HG03342 (cell line): ENCODE measurements around the gene ATP1A1.
A peak's percentile ranks its signal among the peaks of the same experiment; 100 is the strongest.

Source experiments
- ATAC-seq: cut with Tn5 transposase; IDR thresholded peaks from one replicate; pipeline ENCODE4 v1.9.1; 2021; ENCODE audit warnings: mild to moderate bottlenecking, moderate library complexity; ENCODE audit not compliant: unreplicated experiment

ATP1A1 gene

DNA sequence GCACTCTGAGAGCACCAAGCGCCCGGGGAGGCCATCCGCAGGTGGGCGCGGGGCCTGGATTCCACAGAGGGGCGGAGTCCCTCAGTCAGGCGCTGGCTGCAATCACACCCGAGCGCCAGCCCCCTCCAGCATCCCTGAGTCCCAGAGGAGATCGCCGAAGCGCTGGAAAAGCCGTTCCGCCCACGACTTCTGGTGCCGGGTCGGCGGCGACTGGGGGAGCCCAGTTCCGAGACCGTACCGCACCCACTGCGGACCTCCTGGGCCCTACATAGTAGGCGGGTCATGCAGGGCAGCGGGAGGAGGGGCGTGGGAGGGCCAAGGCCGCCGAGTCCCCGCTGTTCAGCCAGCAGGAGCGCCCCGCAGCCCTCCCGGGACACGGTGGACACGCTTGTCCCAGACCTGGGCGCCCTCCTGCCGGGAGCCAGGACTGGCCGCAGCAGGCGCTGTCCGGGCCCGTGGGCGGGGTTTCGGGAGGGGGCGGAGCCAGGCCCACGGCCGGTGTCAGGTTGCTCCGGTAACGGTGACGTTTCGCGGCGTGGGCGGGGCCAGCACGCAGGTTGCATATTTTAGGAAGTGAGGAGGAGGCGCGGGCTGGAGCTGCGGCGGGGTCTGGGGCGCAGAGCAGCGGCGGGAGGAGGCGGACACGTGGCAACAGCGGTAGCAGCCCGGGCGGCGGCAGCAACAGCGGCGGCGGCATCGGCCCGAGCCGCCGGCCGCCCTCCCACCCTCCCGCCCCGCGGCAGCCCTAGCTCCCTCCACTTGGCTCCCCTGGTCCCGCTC lies at the start of gene ATP1A1:
TSS of gene ATP1A1 (plus strand) at position 594 of the 780 bp plus-strand sequence. CDS start 268 bp downstream, outside the sequence.
- ATAC-seq: peak; percentile 71

DNA sequence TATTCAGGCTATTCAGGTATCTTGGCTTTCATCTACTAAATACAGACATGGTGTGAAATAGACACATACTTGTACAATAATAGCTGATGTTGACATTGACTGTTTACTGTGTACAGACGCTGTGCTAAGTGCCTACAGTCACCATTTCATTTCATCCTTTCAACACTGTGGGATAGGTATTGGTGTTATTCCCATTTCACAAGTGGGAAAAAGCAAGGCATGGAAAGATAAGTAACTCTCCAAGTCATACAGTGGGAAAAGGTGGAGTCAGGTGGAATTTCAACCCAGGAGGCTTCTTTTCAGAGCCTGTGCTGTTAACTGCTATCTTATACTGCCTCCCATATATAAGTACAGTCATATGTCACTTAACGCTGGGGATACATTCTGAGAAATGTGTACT lies 49.6 kb upstream of the ATP1A1 start:
- ATAC-seq: no peak

DNA sequence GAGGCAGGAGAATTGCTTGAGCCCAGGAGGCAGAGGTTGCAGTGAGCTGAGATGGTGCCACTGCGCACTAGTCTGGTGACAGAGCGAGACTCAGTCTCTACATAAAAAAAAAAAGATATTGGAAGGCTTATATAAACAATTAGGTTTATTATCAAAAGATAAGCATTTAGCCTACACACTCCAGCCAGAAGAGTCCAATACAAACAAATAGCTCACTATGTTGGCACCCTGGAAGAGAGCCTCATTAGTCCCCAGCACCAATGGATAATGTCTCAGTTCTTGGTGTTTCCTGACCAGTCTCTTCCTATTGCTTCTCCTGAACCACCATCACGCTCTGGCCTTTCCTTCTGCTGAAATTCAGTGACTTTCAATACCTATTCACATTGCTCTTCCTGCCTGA lies 48.6 kb upstream of the ATP1A1 start:
- ATAC-seq: no peak

DNA sequence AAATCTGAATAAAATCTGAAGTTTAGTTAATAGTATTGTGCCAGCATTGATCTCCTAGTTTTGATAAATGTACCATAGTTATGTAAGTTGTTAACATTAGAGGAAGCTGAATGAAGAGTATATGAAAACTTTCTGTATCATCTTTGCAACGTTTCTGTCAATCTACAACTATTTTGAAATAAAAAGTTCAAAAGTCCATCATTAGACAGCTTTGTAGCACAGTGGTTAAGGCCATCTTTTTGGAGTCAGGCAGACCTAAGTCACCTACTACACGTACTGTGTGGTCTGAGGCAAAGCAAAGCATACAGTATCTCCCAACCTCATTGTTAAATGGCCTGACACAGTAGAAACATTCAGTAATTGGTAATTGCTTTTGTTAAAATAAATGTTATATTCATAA lies 47.9 kb upstream of the ATP1A1 start:
- ATAC-seq: no peak

DNA sequence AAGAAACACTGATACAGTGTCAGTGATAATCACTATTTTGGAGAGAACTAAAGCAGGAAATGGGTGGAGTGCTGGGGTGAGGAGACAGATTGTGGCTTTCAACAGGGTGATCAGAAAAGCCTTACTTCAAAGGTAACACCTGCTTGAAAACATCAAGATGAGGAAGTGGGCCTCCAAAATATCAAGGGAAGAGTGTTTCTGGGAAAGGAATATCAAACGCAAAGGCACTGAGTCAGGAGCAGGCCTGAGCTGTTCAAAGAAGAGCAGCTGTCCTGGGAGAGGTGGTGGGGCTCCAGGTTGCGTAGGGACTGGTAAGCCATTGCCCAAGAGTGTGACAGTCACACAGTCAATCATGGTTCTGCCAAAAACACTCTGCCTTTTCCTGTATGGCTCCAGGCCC lies 47.1 kb upstream of the ATP1A1 start:
- ATAC-seq: no peak

DNA sequence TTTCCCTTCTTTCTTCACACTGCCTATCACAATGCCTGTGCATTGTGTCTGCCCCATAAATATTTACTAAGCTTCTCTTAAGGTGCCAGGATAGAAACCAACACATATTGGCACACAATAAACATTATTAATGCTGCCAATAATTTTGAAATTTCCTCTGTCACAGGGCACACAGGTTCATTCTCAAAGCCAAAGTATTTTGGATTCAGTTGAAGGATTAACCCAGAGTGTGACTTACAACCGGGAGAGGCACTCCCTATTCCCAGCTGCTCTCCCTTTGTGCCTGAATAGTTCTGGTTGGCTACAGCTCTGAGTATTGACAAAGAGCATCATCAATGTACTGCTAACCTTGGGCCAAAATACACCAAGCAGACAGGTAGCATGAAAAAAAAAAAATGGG lies 46.6 kb upstream of the ATP1A1 start:
- no peak for ATAC-seq

DNA sequence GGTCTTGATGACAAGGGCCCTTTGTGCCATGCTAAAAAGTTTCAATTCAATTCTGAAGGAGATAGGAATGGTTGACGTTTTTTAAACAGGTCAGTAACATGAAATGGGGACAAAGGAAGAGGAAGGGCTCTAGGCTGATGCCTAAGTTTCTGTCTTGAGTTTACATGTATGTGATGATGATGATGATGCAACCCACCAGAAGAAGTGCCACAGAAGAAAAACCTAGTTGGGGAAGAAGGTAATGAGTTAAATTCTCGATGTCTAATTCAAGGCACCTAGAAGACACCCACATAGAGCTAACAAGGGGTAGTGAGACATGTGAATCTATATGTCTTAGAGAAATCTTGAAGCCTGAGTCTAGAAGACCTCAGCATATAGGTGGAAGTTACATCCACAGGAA lies 44.4 kb upstream of the ATP1A1 start:
- no peak for ATAC-seq

DNA sequence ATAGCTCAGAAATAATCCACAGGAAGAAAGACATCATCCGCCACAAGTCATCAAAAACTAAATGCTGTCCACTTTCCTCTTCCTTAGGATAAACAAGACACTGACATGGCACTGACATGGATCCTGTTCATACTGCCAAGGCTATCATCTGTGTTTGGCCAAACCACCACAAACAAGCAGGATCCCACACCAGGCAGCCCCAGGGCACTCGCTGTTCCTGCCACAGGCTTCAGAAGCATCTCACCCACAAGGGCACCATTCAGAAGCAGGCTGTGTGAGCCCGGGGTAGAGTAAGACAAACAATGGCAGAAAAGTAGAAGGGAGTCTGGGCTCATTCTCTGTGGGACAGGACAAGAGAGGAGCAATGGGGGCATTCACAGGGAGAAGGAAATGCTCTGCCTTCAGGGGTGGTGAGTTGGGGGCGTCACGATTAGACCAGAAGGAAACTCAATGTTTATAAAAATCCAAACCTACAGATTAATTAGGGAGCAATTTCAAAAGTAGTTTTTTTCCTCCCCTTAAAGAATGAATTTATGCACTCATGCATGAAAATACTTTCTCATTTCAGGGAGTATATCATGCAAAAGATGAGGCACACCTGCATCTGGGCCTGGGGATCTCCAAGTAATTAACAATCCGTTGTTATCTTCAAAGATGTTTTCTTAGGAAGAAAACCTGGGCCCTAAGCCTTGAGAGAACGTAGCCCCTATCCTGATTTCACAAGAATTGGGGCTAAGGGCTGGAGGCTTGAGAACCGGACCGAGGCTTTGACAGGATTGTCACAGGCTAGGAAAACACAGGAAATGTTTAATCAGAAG lies 43.3 kb upstream of the ATP1A1 start:
- ATAC-seq: no peak

DNA sequence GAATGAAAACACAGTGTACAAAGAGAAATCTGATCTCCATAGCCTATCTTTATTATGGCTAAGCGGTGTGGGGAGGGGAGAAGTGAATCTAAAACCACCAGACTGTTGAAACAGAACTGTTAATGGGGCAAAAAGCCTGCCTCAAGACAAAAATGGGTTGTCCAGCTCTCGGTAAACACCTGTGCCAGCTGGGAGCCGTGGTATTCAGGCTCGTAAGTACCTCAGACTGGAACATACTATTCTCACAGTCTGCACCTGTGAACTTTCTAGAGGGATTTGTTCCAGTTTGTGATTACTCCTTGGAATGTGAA lies 42.7 kb upstream of the ATP1A1 start:
- no peak for ATAC-seq

DNA sequence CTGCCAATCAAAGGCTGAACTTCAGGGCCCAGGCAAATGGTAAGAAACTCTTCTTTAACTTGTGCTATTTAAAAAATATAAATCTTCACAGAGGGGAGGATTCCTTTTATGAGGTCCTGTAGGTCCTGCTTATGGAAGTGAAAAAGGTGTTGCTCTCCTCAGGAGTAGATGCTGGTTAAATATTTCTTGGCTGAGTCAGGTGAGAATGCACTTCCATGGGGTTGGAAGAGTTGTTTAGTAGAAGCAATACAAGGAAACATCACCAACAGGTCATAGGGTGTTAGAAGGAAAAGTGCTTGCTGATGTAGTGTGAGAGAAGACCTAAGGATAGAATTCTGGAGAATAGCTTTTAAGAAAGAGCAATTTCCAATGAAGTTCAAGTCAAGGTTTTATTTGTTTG lies 42.2 kb upstream of the ATP1A1 start:
- no peak for ATAC-seq

DNA sequence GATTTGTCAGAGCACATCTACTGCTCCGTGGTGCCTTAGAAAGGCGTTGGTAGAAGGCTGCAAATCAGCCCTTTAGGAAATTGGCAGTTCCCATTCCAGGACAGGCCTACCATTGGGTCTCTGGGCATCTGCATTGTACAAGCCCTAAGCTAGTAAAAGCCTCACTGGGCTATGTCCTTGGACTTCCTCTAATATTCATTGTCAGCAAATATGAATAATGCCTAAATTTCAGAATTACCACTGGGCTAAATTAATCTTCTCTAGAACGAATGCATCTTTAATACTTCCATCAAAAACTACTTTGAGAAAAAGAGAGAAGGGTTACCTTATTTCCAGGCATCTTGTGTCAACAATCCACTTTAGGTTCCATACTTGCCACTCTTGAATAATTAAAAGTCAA lies 41.5 kb upstream of the ATP1A1 start:
- ATAC-seq: no peak

DNA sequence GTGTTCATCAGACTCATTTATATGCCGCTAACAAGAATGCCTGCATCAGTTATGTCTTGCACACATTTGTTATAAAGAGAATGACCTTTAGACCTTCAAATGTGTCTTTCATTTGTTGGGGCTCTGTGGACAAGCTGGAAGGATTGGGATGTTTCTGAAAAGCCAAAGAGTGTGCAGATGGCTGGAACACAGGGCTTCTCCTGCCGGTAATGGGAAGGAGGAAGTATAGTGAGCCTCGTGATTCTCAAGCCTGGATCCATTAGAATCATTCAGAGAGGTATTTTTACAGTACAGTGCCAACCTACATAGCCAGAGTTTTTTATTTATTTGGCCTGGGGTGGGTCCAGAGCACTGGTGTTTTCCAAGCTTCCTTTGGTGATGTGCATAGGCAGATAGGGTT lies 40.6 kb upstream of the ATP1A1 start:
- ATAC-seq: no peak

DNA sequence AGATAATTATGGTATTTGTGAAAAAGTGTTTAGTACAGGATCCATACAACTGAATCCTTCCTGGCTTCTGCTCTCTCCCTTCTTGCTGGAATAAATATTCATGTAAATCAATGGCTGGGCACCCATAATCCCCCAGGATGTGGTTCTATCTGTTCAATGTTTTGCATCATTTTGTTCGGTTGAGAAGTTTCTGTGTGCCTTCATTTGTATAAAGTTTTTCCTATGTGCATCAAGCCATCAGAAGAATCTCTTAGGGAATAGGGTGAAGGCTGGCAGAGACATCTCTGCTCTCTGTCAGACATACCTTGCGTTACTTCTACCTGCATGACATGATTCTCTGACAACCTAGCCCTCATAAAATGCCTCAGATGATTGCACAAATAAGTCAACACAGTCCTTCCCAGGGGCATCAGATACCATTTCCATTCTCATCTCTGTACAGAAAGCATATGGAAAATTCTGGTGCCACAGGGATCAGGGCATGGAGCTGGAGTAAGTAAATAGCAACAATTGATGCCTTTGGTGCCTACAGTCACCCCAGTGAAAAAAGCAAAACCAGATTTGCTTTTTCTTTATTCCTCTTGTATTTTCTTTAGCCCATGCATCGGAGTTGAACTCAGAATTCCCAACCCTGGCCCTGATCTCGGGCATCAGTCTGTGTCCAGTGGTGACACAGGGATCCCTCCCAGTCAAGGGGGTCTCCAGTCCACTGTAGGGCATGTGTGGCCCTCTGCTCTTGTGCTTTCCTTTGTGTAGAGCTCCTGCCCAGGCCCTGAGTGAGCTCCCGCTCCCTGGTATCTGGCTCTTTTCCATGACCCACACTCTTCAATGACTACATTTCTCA lies 39.7 kb upstream of the ATP1A1 start:
- no peak for ATAC-seq

DNA sequence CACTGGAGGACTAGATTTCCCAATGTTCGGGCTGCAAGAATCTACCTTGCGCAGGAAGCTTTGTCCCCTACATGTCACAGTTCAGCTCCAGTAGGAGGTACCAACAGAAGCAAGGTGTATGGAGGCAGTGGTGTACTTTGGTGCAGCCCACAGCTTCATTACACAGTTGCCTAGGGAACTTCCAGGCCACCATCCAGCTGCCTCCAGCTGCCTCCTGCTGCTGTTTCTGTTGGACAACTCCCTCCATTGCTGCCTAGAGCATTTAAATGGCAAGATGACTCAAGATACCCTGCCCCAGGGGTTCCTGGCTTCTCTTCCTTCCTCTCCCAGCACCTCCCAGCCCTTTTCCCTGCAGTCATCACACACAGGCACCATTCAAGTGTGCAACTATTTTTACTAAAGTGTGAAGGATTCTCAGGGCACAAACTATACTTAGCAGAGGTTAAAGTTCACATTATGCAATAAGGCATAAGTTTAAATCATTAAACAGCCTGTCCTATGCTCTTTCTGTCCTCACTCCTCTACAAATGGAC lies 39.0 kb upstream of the ATP1A1 start:
- ATAC-seq: no peak

DNA sequence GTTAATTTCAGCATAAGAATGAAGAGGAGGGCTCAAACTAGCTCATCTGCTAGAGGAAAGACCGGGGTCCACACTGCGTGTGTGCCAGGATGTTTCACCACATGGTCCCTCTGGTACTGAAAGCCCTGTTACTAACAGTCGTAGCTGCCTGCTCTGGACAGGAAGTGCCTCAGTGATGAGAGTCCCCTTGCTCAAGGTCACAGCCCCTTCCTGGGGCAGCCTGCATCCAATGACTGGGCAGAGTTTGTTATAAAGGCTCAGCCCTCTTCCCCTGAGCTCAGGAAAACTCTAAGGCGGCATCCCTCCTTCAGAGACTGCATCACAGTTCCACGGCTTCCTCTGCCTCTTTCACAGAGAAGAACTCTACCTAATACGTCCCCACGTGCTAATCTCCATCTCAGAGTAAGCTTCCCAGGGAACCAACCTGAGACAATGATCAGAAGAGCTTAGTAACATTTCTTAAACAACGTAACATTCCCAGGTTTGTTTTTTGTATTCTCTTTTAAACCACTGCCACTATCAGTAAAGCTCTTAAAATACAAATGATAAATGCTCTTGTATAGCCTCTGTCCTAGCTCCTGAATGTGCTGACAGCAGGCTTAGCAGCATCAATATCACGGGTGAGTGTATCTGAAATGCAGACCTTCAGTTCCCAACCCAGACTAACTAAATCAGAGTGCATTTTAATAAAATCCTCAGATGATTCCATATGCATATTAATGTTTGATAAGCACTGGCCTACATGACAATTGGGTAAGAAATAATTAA lies 38.0 kb upstream of the ATP1A1 start:
- no peak for ATAC-seq

DNA sequence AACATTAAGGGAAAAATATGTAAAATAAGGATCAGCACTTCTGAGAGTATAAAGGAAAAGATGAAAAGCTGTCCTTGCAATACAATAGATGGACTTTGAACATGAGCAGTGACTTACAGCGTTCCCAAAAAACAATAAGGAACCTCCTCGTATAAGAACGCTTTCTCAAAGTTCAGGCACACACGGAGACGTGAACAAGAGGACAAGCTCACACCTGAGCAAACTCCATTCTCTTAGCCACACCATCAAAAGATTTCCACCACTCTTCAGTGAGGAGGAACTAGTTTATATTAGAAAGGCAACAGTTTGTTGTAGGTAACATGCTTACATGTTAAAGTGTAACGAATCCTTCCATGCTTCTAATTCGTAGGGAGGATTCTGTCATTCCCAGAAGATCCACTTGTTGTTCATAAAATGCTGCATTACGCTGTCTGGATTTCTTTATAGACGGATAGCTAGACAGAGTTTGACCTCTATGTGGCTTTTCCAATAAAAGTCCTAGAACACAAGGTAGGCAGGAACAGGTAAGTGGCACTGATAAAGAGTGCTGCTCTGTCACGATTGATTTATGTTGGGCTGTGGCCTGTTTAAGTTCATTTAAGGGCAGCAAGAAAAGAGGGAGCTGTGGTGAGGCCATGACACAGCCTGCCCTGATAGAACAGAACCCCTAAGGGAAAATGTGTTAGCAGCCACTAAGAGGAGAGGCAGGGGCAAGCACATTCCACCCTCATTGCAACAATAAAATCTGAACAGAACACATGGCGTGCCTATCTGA lies 37.0 kb upstream of the ATP1A1 start:
- no peak for ATAC-seq

DNA sequence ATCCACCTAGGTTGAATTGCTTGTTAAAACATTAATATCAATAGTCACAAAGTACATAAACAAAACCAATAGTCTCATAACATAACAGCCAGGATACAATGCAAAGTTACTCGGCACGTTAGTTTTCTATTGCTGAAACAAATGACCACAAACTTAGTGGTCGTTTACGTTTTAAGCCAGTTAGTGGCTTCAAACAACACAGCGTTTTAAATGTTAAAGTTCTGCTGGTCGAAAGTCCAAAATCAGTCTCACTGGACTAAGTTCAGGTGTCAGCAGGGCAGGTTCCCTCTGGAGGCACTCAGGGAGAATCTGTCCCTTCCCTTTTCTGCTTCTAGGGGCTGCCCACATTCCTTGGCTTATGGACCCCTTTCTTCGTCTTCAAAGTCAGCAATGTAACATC lies 35.6 kb upstream of the ATP1A1 start:
- no peak for ATAC-seq

DNA sequence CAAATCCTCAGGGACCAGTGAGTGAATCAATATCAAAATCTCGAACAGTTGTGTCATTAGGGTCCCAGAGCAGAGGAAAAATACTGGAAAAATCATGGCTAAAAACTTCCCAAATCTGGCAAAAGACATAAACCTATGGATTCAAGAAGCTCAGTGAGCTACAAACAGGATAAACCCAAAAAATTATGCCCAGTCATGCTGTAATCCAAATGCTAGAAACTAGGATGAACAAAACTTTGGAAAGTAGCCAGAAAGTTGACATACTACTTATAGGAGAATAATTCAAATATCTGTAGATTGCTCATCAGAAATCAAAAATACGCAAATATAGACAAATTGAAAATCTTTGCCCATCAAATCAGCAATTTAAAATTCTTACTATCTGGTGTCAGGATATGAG lies 34.6 kb upstream of the ATP1A1 start:
- ATAC-seq: no peak

DNA sequence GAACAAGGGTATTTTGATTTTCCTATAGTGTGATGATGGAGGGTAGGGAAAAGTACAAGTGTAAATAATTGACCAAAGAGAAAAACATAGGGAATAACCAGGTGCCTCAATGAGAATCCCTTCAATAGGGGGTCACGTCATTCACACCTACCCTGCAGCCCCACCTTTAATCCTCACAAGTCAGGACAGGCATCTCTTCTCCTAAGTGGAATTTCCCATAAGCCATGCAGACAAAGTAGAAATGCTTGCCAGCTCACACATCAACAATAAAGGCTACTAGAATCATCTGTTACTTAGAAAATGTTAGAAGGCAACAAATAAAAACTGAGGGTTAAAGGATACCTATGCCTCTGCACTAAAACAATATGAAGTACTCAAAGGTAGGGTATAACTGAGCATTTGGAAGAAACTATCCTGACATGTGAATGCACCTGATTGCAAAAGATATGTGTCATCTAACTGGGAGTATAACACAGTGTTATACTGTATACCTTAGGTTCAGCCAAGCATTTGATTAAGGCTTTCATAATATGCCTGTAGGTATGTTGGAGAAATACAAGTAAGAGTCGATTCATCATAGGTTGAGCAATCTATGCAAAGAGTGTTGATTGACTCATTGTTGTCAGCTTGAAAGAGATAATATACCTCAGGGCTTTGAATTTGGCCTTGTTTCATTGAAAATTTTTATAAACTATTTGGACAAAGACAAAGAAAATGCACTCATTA lies 32.4 kb upstream of the ATP1A1 start:
- no peak for ATAC-seq
